BLaER1 treated with 17β-estradiol and CSF1 and Interleukin-3, amounts not matched to agents 10 nM and 100 nM (cell line): ENCODE results near the gene THOC2.
A peak's percentile ranks its signal among the peaks of the same experiment; 100 is the strongest.
"Not testable (repeated sequence)": the region's sequence is repeated elsewhere in the genome, so short reads cannot be mapped to it uniquely, and the experiment has no call there.

ENCODE experiments used
- H3K27ac ChIP-seq, 11 experiments: shearing (Covaris generic); formaldehyde crosslinking; 2 replicates each; pipeline ENCODE4 v1.8.1; 2022
- H3K27me3 ChIP-seq, 11 experiments: shearing (Covaris generic); formaldehyde crosslinking; 2 replicates each; pipeline ENCODE4 v1.8.1; 2022
- H3K36me3 ChIP-seq, 11 experiments: shearing (Covaris generic); formaldehyde crosslinking; 2 replicates each; pipeline ENCODE4 v1.8.1; 2022
- H3K4me1 ChIP-seq, 10 experiments: shearing (Covaris generic); formaldehyde crosslinking; 2 replicates each; pipeline ENCODE4 v1.8.1; 2022
- H3K4me2 ChIP-seq, 11 experiments: shearing (Covaris generic); formaldehyde crosslinking; 2 replicates each; pipeline ENCODE4 v1.8.1; 2022
- H3K4me3 ChIP-seq, 10 experiments: shearing (Covaris generic); formaldehyde crosslinking; 2 replicates each; pipeline ENCODE4 v1.8.1; 2022
- H3K9ac ChIP-seq, 11 experiments: shearing (Covaris generic); formaldehyde crosslinking; 2 replicates each; pipeline ENCODE4 v1.8.1; 2022
- H3K9me3 ChIP-seq, 11 experiments: shearing (Covaris generic); formaldehyde crosslinking; replicated peaks in 1 of 11; 2 replicates each; pipeline ENCODE4 v1.8.1; 2022
- H4K20me1 ChIP-seq, 11 experiments: shearing (Covaris generic); formaldehyde crosslinking; 2 replicates each; pipeline ENCODE4 v1.8.1; 2022
- Cebpa-rat ChIP-seq, 11 experiments: shearing (Covaris generic); IDR thresholded peaks; 2 replicates each; pipeline ENCODE4 v1.8.1; 2022

Gene THOC2

DNA sequence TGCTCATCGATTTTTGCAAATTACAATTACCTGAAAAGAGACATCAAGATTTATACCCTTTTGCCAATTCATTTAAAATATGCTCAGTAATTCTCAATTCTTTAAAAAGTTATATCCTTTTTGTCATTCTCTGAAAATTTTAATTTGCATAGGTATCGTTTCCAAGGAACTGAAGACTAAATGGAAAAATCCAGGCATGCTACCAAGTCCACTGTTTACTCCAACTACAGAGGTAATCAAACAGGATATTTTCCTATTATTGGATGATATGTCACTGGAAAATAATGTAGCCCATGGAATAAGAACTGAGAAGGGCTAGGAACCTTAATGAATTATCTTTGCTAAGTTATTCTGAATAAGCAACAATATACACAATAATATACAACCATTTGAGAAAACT, 132.7 kb downstream of the THOC2 start:
- Histone ChIP-seq H3K36me3 (peaks cover 12 to 46% (median 27%) of the 10 kb centered on the region in 11 experiments; a peak in 18 of 22 replicates), H3K9ac (no peak overlapping the region), H3K4me1 (no peaks in the 10 kb centered on the region), H4K20me1 (peaks cover 0 to 4% (median 0%) of the 10 kb centered on the region in 11 experiments; a peak in 2 of 22 replicates), H3K4me2 (no peak overlapping the region), H3K9me3 (no peaks in the 10 kb centered on the region), H3K27me3 (peaks cover 89 to 99% (median 96%) of the 10 kb centered on the region in 11 experiments), H3K4me3 (no peak overlapping the region), H3K27ac (no peak overlapping the region)
- no peak for TF ChIP-seq Cebpa-rat (IDR thresholded peaks at IDR 0.05)

DNA sequence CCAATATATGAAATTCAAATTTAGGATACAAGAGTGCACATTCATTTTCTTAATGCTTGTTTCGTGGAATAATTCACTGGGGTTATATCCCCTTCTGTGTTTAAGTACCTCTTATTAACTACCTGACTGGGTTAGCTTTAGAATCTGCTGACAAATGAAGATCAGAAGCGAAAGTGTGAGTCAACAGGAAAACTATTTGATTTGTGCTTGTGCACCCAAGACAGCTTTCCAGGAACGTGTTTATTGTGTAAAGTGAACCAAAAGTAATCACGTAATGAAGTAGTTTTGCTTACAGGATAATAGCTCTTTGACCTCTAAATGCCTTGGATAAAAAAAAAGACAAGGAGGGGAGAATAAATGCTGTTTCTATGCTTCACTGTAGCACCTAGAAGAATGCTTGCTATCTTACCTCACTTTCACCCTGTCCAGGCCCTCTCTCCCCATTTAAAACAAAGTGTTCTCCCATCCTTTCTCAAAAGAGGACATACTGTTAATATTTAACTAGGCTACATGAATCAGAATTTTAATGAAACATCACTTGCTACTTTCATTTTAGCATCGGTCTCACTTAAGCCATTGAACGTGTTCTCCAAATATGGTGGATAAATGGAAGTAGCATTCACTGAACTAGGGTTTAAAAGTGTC, 141.9 kb downstream of the THOC2 start:
- Histone ChIP-seq H3K4me1 (0 out of 20 replicates have a peak, but pooled peaks cover 0 to 4% (median 0%) of the 10 kb centered on the region in 10 experiments), H4K20me1 (no peaks in the 10 kb centered on the region), H3K4me3 (no peak overlapping the region), H3K27ac (no peak overlapping the region), H3K27me3 (peaks cover 80 to 94% (median 88%) of the 10 kb centered on the region in 11 experiments), H3K4me2 (no peak overlapping the region), H3K36me3 (no peaks in the 10 kb centered on the region), H3K9me3 (no peaks in the 10 kb centered on the region), H3K9ac (no peak overlapping the region)
- no peak for TF ChIP-seq Cebpa-rat (IDR thresholded peaks at IDR 0.05)

DNA sequence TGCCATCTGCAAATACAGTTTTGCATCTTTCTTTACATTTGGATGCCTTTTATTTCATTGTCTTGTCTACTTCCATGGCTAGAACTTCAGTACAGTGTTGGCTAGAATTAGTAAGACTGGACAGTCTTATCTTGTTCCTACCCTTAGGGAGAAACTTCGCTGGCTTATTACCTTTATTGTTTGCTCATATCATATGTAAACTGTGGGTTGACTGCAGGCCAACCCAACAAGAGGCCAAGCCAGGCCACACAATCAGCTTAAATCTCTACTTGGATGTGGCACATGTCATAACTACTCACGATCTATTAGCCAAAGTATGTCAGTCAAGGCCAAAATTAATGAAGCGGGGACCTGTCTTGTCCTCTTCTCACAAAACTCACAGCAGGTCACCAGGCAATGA, 144.1 kb downstream of the THOC2 start:
- no peak overlapping the region for H3K4me2 ChIP-seq
- no peaks in the 10 kb centered on the region for H3K9me3 ChIP-seq
- H4K20me1 ChIP-seq = peaks cover 0 to 3% (median 0%) of the 10 kb centered on the region in 11 experiments; a peak in 1 of 22 replicates
- H3K9ac ChIP-seq = no peak overlapping the region
- no peak overlapping the region for H3K27ac ChIP-seq
- TF ChIP-seq Cebpa-rat (IDR thresholded peaks at IDR 0.05) = no peak
- no peak overlapping the region for H3K4me3 ChIP-seq
- 0 out of 20 replicates have a peak, but pooled peaks cover 0 to 4% (median 0%) of the 10 kb centered on the region in 10 experiments for H3K4me1 ChIP-seq
- peaks cover 73 to 94% (median 88%) of the 10 kb centered on the region in 11 experiments for H3K27me3 ChIP-seq
- no peaks in the 10 kb centered on the region for H3K36me3 ChIP-seq

DNA sequence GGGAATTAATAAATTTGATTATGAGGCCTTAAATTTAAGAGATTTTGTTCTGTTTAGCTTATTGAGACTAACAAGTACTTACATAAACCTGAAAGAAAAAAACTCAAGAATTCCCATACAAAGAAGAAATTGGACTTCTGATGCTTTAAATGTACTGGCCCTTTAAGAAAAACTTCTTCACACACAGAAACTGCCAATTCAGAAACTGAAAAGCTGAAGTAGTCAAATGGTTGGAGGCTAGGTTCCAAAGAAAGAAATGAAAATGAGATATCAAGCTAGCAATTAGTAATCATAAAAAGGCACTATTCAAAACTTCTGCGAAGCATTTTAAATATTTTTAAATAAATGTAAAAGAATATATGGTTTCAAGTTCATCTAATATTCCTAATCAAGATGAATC, 151.3 kb downstream of the THOC2 start:
- no peaks in the 10 kb centered on the region for H3K4me1 ChIP-seq
- H3K36me3 ChIP-seq = no peaks in the 10 kb centered on the region
- peaks cover 39 to 93% (median 80%) of the 10 kb centered on the region in 11 experiments for H3K27me3 ChIP-seq
- no peak overlapping the region for H3K4me3 ChIP-seq
- peaks cover 0 to 7% (median 0%) of the 10 kb centered on the region in 11 experiments; a peak in 7 of 22 replicates for H3K9me3 ChIP-seq
- H3K27ac ChIP-seq = no peak overlapping the region
- TF ChIP-seq Cebpa-rat (IDR thresholded peaks at IDR 0.05) = no peak
- H4K20me1 ChIP-seq = peaks cover 0 to 6% (median 0%) of the 10 kb centered on the region in 11 experiments; a peak in 1 of 22 replicates
- no peak overlapping the region for H3K4me2 ChIP-seq
- no peak overlapping the region for H3K9ac ChIP-seq

DNA sequence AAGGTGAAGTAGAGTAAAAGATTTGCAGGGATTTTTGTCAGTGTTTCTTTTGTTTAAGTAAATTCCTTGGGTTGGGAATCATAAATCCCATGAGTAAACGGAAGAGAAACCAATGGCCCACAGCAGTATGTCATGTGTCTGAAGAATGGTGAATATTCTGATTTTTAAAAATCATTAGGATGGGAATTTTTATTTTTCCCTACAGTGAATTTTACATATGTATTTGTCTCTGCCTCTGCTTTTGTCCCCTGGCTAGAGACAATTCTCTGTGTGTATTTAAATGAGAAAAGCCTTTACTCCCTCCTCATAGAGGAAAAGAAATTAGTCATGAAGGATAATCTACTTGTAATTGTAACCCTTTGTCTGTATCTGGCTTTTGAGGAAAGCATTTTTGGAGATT, 152.1 kb downstream of the THOC2 start:
- Histone ChIP-seq H3K27ac (no peak overlapping the region), H3K9ac (no peak overlapping the region), H3K27me3 (peaks cover 38 to 87% (median 78%) of the 10 kb centered on the region in 11 experiments), H3K4me2 (no peak overlapping the region), H3K9me3 (peaks cover 0 to 15% (median 3%) of the 10 kb centered on the region in 11 experiments; a peak in 10 of 22 replicates), H3K36me3 (no peaks in the 10 kb centered on the region), H3K4me3 (no peak overlapping the region), H4K20me1 (peaks cover 0 to 6% (median 0%) of the 10 kb centered on the region in 11 experiments; a peak in 1 of 22 replicates), H3K4me1 (no peaks in the 10 kb centered on the region)
- no peak for TF ChIP-seq Cebpa-rat (IDR thresholded peaks at IDR 0.05)

DNA sequence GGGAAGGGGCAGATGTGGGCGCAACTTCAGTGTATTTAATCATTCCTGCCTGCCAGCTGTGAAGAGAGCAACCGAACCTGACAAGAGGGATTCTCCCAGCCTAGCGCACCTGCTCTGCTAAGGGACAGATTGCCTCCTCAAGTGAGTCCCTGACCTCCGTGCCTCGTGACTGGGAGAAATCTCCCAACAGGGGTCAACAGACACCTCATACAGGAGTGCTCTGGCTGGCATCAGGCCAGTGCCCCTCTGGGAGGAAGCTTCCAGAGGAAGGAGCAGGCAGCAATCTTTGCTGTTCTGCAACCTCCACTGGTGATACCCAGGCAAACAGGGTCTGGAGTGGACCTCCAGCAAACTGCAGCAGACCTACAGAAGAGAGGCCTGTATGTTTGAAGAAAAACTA, 158.8 kb downstream of the THOC2 start:
- not testable (repeated sequence) for H3K36me3 ChIP-seq, H3K9ac ChIP-seq, H4K20me1 ChIP-seq, H3K4me3 ChIP-seq, H3K4me2 ChIP-seq, H3K27ac ChIP-seq
- Histone ChIP-seq H3K4me1 (peaks cover 0 to 15% (median 11%) of the 10 kb centered on the region in 10 experiments; a peak in 14 of 20 replicates), H3K27me3 (peaks cover 42 to 93% (median 84%) of the 10 kb centered on the region in 11 experiments; a peak in 20 of 22 replicates), H3K9me3 (peaks cover 26 to 48% (median 31%) of the 10 kb centered on the region in 11 experiments)

DNA sequence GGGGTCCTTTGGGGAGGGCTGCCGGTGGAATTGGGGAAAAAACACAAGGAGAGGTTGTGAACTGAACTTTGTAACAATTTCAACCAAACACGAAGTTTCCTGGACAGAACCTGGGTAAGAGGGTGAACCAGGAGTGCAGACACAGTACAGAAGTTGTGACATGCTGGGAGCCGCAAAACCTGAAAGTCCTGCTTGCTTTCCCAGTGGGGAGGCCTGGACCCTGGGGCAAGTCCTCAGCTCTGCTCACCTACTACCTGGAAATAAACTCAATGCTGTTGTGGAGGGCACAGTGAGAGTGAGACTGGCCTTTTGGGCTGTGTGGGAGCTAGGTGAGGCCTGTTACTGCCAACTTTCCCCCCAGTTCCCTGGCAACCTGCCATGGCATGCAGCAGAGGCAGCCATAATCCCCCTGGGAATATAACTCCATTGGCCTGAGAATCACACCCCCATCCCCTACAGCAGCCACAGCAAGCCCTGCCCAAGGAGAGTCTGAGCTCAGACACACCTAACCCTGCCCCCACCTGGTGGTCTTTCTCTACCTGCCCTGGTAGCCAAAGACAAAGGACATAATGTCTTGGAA, 162.8 kb downstream of the THOC2 start:
- Histone ChIP-seq H3K27ac (no peak overlapping the region), H3K4me1 (peaks cover 0 to 15% (median 11%) of the 10 kb centered on the region in 10 experiments; a peak in 14 of 20 replicates), H3K9ac (no peak overlapping the region), H3K27me3 (peaks cover 36 to 83% (median 68%) of the 10 kb centered on the region in 11 experiments; a peak in 20 of 22 replicates), H3K4me3 (no peak overlapping the region), H3K9me3 (peaks cover 17 to 34% (median 25%) of the 10 kb centered on the region in 11 experiments), H4K20me1 (no peaks in the 10 kb centered on the region), H3K4me2 (peak overlapping the region in 8 of 11 experiments; percentile 12 to 67 (median 50); a peak in 14 of 22 replicates), H3K36me3 (no peaks in the 10 kb centered on the region)
- TF ChIP-seq Cebpa-rat (IDR thresholded peaks at IDR 0.05) = no peak

DNA sequence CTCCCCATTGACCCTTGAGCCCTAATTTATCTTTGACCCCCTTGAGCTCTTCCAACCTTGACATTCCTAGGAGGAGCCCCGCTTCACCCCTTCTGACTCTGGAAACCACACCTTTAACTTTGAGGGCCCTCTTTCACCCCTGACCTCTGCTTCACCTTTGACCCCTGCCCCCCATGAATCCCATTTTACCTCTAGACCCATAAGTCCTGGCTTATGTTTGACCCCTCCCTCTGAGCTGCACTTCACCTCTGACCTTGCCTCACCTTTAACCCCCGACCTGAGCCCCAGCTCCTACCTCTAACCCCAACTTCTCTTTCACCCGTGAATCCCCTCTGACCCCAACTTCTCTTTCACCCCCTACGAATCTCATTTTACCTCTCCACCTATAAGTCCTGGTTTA, 169.7 kb downstream of the THOC2 start:
- no peak overlapping the region for H3K4me3 ChIP-seq
- no peaks in the 10 kb centered on the region for H3K36me3 ChIP-seq
- no peak overlapping the region for H3K27ac ChIP-seq
- no peaks in the 10 kb centered on the region for H4K20me1 ChIP-seq
- peaks cover 0 to 14% (median 3%) of the 10 kb centered on the region in 11 experiments; a peak in 6 of 22 replicates for H3K9me3 ChIP-seq
- H3K27me3 ChIP-seq = peaks cover 16 to 83% (median 73%) of the 10 kb centered on the region in 11 experiments
- no peaks in the 10 kb centered on the region for H3K4me1 ChIP-seq
- no peak overlapping the region for H3K4me2 ChIP-seq
- H3K9ac ChIP-seq = no peak overlapping the region
- no peak for TF ChIP-seq Cebpa-rat (IDR thresholded peaks at IDR 0.05)

DNA sequence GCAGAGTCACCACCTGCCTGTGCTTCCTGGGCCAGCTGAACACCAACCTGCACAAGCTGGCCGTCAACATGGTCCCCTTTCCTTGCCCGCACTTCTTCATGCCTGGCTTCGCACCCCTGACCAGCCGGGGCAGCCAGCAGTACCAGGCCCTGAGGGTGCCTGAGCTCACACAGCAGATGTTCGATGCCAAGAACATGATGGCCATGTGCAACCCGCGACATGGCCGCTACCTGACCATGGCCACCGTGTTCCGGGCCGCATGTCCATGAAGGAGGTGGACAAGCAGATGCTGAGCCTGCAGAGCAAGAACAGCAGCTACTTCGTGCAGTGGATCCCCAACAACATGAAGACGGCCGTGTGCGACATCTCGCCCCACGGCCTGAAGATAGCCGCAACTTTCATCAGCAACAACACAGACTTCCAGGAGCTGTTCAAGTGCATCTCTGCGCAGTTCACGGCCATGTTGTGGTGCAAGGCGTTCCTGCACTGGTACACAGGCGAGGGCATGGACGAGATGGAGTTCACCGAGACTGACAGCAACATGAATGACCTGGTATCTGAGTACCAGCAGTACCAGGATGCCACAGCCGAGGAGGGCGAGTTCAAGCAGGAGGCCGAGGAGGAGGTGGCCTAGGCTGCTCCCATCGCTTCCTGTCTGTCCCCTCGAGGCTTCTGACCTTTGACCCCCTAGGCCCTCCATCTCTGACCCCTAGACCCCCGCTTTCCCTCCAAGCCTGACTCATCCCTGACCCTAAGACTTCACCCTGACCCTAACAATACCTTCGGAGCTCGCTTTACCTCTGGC, 170.3 kb downstream of the THOC2 start:
- Histone ChIP-seq H3K4me3 (no peak overlapping the region), H3K36me3 (no peaks in the 10 kb centered on the region), H3K9ac (no peak overlapping the region), H3K9me3 (peaks cover 0 to 11% (median 0%) of the 10 kb centered on the region in 11 experiments; a peak in 4 of 22 replicates), H4K20me1 (no peaks in the 10 kb centered on the region), H3K4me1 (no peaks in the 10 kb centered on the region), H3K4me2 (no peak overlapping the region), H3K27ac (no peak overlapping the region), H3K27me3 (peaks cover 20 to 89% (median 79%) of the 10 kb centered on the region in 11 experiments)
- TF ChIP-seq Cebpa-rat (IDR thresholded peaks at IDR 0.05) = no peak
